RKO (cell line): ENCODE data around the gene FAM20A.

Experiments
- DNase-seq: peaks from one replicate; pipeline ENCODE4 v3.0.0-alpha.2; 2016; ENCODE audit warnings: low spot score

Gene FAM20A

DNA sequence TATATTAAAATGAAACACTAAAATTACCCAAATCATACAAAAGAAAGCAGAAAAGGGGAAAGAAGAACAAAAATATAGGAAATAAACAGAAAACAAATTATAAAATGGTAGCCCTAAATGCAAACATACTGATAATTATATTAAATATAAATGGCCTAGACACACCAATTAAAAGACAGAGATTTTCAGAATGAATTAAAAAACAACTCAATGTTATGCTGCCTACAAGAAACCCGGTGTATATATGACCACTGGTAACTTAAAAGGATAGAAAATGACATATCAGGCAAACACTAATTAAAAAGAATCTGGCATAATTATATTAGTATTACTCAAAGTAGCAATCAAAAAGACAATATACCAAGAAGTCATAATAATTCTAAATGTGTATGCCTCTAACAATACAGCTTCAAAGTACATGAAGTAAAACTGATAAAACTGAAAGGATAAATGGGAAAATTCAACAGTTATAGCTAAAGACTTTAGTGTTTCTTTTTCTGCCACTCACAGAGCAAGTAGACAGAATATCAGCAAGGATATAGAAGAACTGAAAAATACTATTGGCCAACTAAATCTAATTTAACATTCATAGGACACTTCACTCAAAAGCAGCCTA is 7.5 kb upstream of the FAM20A start:
- DNase-seq: no peak

DNA sequence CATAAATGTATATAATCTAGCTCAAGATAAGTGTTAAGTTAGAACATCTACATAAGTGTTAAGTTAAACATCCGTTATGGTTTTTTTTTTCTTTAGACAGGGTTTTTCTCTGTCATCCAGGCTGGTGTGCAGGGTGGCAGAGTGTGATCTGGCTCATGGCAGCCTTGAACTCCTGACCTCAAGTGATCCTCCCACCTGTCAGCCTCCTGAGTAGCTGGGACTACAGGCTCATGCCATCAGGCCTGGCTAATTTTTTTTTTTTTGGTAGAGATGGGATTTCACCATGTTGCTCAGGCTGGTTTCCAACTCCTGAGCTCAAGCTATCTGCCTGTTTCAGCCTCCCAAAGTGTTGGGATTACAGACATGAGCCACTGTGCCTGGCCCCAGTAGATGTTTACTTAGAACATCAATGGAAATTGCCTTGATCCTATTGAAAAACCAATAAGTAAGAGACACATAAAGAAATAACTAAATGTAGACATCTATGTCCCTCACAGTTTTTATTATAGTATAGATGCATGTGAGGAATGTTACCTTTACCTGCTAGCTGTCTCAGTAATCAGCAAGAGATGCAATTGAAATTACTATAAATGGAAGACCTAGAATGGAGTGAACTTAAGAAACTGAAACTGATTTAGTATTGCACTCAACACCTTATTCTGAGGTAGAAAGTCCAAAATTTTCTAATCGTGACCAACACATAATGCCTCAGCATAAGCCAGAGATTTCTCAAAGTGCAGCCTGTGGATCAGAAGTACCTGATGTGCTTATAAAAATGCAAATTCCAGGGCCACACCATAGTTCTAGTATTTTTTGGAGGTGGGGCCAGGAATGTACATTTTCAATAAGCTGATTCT is 5.5 kb upstream of the FAM20A start:
- DNase-seq: no peak

DNA sequence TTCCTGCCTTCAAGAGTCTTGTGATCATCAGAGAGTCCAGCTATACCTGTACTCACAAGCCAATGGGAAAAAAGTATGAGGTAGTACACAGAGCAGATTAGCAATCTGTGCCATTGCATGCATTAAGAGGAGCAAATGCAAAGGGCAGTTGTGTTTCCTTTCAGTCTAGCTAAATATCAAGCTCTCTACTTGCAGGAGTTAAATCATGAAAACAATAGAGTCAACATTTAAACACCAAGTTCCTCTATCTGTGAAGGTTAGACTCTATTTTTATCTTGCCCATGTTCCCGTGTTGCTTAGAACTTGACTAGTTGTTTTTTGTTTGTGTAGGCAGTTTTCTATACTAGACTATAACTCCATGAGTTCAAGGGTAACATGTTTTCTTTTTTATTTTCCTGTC is 4.7 kb upstream of the FAM20A start:
- no peak for DNase-seq

DNA sequence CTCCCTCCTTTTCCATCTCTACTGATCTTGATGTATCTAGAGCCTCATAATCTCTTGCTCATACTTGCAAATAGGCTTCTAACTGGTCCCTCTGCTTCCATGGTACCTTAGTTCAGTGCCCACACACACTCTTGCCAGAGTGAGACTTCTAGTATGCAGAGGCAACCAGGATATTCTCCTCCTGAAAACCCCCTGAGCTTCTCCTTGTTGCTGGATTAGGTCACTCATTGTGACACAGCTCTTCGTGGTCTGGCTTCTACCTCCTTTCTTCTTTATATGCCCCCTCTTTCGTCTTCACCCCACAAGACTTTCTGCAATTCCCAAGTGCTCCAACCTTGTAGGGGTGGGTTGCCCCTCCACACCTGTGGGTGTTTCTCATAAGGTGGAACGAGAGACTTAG is 2.5 kb upstream of the FAM20A start:
- no peak for DNase-seq

DNA sequence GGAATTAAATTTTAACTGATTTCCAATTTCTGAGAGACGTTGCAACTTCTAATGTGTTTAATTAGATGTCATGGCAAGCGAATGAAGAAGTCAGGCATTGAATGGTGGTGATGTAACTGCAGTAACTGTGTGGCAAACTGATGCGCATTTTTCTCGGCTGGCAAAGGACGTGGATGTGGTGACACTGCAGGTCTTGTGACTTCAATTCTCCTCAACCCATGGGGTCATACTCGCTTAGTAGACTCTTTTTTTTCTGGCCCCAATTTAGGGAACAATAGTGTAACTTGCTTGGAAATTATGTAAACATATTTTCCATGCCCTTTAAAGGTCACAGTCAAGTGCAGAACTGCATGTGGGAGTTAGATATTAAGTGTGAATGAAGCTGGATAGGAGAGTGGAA is 1.9 kb upstream of the FAM20A start:
- no peak for DNase-seq

DNA sequence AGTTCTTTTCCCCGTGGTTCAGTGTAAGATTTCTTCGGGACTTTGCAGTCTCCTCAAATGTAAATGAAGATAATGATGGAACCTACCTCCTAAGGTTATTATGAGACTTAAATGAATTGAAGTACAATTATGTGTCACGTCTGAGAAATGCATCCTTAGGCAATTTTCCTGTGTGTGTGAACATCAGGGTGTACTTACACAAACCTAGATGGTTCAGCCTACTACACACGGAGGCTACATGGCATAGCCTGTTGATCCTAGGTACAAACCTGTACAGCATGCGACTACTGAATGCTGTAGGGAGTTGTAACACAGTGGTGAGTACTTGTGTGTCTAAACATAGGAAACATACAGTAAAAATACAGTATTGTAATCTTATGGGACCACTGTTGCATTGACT is 1.1 kb upstream of the FAM20A start:
- no peak for DNase-seq

DNA sequence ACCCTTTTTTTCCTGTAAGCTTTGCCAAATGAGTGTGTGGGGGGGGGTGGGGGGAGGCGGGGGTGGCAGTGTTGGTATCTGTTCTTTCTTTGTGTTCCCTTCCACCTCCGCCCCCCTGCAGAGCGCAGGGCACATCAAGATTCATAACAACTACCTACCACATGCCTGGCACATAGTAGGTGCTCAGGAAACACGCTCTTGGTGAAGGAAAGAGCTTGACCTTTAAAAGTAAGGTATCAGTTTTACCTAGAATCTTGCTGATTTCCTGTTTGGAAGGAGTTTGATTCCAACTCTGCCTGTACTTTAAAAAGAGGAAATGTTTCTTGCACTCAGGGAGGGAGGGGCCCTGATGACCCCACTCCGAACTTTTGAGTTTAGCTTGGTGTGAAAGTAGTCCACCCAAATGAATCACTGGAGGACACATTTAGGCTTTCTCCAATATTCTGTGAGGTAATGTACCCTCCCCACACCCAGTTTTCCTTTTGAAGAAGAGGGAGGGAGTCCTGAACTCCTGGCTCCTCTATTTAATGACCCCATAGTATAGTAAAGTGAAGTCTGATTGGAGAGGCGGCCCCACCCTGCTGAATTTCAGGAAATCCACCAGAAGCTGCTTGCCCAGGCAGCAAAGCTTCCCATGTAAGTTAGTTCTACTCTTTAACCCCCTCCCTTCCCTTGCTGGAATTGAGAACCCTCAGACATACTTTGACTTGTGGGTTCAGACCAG is 560 bp upstream of the FAM20A start:
- no peak for DNase-seq

DNA sequence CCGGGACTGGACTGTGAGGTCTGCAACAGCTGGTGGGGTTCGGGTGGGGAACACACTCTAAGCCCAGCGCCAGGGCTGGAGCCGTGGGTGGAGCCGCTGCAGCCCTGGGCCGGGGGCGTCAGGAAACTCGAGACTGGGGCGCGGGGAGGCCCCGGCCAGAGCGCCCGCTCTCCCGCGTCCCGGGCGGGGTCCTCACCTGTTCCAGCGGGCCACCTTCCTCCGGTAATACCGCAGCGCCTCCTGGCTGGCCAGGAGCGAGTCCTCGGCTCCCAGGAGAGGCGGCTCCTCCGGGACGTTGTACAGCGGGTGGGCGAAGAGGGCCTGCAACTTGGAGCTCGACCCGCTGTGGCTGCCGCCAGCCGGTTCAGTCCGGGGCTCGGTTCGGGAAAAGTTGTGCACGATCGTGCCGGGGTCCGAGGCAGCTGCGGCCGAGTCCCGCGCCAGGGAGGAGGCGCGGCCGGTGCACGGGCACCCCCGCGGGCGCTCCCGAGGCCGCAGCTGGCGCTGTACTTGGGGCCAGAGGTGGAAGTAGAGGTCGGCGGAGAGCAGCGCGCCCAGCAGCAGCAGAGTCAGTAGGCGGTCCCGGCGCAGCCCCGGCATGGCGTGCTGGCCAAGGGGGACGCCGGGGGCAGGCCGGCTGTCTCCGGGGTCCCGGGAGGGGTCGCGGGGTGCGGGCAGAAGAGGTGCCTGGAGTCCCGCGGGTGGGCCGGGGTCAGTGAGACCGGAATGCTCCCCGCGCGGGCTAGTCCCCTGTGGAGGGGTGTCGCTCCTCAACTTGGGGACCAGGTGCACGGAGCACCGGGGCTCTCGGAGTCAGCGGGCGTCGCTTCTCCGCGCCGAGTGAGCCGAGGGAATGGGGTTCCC is 868 bp downstream of the FAM20A start:
- no peak for DNase-seq

DNA sequence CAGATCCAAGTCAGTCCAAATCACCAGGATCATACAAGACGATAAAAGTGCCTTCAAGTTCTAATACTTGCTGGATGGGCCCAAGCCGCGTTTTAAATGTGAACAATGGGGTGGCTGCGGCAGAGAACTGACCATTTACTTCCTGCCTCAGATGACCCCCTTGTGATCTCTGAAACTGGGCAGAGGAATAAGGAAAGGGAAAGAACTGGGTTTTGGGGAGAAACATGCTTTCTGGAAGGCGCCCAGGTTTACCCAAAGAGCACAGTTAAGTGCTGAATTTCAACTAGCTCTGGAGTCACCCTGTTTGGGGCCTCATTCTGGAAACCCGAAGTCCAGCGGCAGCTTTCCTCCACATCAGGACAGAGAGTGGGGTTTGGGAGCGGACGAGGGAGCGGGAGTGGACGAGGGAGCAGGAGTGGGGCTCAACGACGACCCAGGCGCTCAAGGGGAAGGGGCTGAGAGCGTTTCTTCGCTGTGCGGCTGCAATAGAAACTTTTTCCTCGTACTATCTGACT is 1.6 kb downstream of the FAM20A start:
- no peak for DNase-seq

DNA sequence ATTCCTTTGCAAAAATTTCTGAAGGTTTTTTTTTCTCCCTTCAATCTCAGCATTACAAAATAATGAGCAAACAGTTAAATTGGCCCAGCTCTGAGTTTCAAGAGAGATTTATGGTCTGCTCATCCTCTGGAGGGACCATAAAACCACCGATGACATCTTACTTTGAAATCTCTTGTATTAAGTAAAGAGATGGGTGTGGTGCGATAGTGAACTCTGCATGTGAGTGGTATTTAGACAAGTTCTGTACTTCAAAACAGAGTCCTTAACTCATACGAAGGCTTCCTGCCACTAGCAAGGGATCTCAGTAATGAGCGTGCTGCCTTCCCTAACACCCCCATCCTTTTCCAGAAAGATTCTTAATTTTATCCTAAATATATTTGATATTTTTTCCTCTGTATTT is 2.1 kb downstream of the FAM20A start:
- DNase-seq: no peak

DNA sequence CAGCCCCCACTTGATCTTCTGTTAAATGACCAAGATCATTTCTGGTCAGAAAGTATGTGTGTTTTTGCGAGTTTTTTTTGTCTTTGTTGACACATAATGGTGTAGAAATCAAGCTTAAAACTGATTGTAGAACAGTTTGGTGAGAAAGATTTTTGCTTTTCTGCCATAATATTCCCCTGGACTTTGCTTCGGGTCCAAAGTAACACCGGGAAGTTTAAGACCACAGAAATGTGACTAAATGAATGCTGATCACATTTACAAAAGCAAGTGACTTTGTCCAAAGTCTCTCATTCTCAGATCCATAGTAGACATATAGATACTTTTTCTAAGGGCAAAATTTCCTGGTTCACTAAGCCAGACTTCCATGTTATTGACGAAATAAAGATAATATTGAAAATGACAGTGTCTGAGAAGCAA is 2.6 kb downstream of the FAM20A start:
- DNase-seq: no peak

DNA sequence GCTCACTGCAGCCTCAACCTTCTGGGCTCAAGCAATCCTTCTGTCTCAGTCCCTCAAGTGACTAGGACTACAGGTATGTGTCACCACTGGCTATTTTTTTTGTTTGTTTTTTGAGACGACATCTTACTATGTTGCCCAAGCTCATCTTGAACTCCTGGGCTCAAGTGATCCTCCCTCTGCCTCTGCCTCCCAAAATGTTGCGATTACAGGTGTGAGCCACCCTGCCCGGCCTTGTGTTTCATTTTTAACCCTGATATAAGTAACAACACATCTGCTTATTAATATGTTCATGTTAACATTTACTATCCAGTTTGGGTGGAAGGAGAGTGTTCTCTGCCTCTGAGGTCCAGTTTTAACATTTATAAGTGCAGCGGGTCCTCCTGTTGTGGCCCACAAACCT is 3.1 kb downstream of the FAM20A start:
- DNase-seq: no peak

DNA sequence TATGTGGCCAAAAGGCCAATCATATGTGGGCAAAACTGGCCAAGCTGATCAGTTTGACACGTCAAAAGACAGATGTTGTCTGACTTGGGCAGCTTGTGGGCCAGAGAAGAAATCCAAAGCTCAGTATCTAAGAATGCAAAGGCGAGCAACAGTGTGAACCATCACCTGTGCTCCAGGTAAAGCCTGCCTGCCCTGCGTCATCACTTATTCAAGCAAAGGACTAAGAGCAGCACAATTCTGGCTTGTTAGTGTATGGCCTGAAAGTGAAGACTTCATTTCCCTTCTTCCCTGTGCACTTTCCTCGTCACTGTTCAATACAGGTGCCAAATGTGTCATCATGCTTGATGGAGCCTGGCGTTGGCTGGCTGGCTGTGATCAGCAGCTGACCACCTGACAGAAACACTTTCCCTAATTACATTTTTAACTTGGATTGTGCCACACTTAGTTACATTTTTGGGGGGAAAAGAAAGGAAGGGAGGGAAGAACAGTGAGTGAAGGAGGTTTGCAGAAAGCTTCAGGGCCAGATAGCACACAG is 4.7 kb downstream of the FAM20A start:
- no peak for DNase-seq

DNA sequence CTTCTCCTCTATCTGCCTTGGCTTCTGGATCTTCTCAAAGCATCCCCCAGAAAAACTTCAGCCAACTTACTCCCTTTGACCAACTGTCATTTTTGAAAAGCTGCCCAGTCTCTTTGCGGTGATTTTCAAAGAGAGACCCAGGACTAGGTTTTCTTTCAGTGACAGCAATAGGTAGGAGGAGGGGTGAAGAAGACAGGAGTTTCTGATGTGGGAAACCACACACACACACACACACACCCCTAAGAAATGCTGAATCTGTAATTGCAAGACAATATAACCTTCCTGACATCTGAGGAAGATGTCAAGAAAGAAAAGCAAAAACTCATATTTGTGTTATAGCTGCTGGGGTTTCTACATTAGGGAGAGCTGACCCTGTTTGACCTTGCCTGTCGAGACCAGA is 5.2 kb downstream of the FAM20A start:
- DNase-seq: no peak

DNA sequence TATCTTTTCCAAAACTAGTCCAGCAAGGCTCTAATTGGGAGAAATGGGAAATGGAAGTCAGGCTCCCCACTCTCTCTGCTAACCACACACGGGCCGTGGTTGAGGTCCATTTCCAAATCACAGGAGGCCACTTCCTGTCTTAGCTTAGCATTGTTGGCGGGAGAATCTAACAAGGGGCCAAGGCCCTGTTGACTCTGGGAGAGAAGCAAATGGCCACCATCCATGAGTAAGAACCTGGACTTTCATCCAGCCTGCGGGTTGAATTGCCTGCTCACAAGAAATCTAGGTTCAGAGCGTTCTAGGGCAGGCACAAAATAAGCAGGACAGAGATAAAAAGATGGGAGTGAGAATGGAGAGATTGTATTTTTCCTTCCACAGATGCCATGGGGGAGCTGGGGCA is 5.7 kb downstream of the FAM20A start:
- no peak for DNase-seq

DNA sequence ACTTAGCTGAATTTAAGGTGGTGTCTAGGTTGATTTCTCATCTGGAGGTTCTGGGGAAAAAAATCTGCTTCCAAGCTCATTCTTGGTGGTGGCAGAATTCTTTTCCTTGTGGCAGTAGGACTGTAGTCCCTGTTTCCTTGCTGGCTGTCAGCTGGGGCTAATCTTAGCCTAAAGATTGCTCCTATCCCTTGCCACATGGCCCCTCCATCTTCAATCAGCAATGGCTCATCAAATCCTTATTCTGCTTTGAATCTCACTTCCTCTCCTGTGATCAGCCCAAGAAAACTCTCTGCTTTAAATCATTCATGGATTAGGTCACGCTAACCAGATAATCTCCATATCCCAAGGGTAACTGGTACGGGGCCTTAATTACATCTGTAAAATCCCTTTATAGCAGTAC is 6.6 kb downstream of the FAM20A start:
- no peak for DNase-seq

DNA sequence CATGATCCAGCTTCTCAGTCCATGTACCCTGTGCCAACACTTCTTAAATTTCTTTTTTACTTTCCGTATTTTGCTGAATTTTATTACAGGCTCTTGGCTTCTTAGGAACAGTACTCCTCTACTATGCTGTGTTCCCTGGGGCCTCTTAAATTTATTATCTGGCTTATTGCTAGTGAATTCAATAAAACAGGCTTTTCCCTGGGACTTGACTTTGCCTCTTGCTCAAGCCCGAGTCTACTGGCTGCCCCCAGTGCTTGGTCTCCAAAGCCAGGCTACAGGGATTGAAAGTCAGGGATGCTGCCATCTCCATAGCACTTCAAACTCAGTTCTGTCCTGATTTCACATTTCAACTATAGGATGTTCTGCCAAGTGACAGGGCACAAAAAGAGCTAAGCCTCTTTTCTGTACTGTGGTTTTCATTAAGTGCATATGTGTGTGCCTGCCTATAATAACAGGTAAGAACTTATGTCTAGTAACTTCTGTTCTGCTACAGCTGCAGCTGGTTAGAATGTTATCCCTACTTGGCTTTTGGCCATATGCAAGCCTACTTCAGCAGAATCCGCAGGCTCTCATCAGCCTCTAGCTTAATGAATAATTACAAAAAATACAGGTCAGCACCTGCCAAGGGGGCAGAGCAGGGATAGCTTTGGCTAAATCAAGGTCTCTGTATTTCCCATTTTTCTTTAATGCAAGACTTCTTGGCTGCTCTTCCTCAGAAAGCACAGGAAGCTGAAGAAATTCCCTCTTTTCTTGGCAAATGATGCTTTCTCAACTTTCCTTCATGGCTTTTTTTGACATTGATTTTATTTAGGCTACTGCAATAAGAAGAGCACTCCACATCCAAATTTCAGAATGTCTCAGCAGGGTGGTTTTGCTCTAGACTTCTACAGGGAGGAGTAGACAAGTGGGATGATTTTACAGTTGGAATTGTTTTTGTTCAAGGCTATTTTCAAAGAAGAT is 8.2 kb downstream of the FAM20A start:
- no peak for DNase-seq

DNA sequence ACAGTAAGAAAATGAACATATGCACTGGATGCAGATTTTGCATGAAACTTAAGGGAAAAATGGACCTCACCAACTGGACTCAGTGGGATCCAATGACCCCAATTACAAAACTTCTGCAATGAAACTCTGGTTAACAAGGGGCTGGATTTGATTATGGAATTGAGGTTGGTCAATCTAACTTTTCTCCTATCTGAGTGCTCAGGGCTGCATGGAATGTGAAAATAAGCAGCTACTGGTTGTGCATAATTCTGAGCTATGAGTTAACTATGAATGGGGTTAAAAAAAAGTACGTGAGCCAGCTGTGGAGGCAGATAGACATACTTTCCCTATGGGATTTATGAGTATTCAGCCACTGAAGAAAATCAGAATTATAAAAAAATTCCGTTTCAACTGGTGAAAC is 9.2 kb downstream of the FAM20A start:
- no peak for DNase-seq

DNA sequence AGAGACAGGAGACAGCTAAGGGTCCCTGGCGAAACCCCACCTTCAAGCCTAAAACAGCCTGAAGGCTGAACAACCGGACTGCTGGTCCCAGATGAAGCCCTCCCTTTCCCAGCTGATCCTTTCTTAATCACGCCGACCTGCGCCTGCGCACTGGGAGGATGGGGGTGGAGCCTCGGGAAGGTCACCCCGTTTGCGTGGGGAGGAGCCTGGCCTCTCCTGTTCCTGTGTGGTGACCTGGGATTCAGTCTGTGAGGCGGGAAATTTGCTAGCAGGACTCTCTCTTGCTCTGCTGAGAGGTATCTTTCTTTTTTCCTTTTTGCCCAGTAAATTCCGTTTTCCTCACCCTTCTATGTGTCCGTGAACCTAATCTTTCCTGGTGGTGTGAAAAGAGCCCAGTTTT is 9.6 kb downstream of the FAM20A start:
- no peak for DNase-seq

DNA sequence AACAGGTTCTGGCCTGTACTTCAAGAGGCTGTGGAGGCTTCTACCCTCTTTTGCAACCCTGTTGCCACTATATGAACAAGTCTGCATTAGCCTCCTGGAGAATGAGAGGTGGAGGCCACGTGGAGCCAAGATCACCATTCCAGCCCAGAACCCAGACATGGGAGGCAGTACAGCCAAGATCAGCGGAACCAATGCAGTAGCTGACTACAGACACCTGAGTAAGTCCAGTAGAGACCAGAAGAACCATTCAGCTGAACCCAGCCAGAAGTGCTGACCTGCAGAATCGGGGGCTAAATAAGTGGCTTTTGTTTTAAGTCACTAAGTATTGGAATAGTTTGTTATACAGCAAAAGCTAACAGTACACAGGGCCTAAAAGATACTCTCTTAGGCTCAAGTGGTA is 12.1 kb downstream of the FAM20A start:
- no peak for DNase-seq

DNA sequence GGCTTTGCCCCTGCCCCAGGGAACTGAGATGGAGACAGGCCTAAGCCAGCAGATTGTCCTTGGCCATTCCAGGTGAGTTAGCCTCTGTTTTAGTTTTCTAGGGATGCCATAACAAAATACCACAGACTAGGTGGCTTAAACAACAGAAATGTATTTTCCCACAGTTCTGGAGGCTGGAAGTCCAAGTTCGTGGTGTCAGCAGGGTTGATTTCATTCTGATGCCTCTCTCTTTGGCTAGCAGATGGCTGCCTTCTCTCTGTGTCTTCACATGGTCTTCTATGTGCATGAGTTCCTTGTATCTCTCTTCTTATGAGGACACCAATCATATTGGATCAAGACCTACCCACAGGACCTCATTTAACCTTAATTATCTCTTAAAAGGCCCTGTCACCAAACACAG is 12.8 kb downstream of the FAM20A start:
- DNase-seq: no peak
